AG04450 (cell line): ENCODE results near the gene APOL4. TPM values are rescaled to one million over a fixed set of nuclear protein-coding genes. Genes with fewer than 3 reads are reported as not detected.

Experiments used
- CTCF ChIA-PET: fragments of 300-600, 350-600 bp; formaldehyde crosslinking; extraction: SDS; loops from one replicate; lab custom pipeline; 2022; ENCODE audit warnings: antibody characterized with exemption, inconsistent platforms; lab: Charles Lee
- POLR2A ChIA-PET: fragments of 350-600 bp; formaldehyde crosslinking; extraction: SDS; loops from one replicate; lab custom pipeline; 2021; ENCODE audit warnings: antibody characterized with exemption, inconsistent platforms; lab: Yijun Ruan, JAX
- DNase-seq: peaks from one replicate; pipeline ENCODE4 v3.0.0-alpha.2; 2011; ENCODE audit warnings: low read depth, low spot score
- H3K27ac ChIP-seq: one replicate; pipeline ENCODE4 v1.5.1; 2012; ENCODE audit warnings: low read depth, low read length, control low read depth
- H3K27me3 ChIP-seq: one replicate; pipeline ENCODE4 v1.6.0; 2012; ENCODE audit warnings: low read length; ENCODE audit not compliant: control insufficient read depth, insufficient read depth
- H3K4me3 ChIP-seq: 2 replicates; pipeline ENCODE4 v1.5.1; 2011; ENCODE audit warnings: mild to moderate bottlenecking, low read depth, low read length, control low read depth
- H3K9me3 ChIP-seq: 2 replicates; pipeline ENCODE4 v1.5.1; 2012; ENCODE audit warnings: low read length; ENCODE audit not compliant: control insufficient read depth, insufficient read depth
- CTCF ChIP-seq: IDR thresholded peaks from 2 replicates; pipeline ENCODE4 v1.5.1; 2011; ENCODE audit warnings: low read depth, low read length, control low read depth, inconsistent platforms
- polyA plus RNA-seq: library from polyadenylated mRNA; depleted of rRNA; stranded (reverse); fragments of >200 nt; gene quantifications from 2 replicates; pipeline ENCODE4 v1.2.3, GENCODE V29; 2011; rRNA removed

APOL4 gene
- polyA plus RNA-seq, 1 experiment: 0.21 TPM

GRCh38 chr22:36141481-36141880 lies 60.1 kb downstream of the APOL4 start:
- CTCF ChIA-PET: interaction anchor here (1.2 to 5.3 kb wide), 4 partner anchors 17 to 345 kb away, joined by 3 to 74 read pairs (median 16); no protein-coding TSS in a partner anchor

More at GRCh38 chr22:36141481-36141880, 60.1 kb downstream of the APOL4 start:
- no peak for TF ChIP-seq CTCF
- H3K27ac ChIP-seq: no peak overlapping the region
- no peak for DNase-seq
- H3K4me3 ChIP-seq: no peak overlapping the region
- peaks cover 18% of the 10 kb centered on the region for H3K27me3 ChIP-seq
- POLR2A ChIA-PET: interaction anchor here (0.6 kb wide), 1 partner anchor 342 kb away, joined by 8 read pairs; no protein-coding TSS in a partner anchor
- no peaks in the 10 kb centered on the region for H3K9me3 ChIP-seq

Other genes starting within 250 kb of the APOL4 start
- 253 and 288 TPM in 2 replicates for gene RBFOX2, start 173.0 kb downstream of the APOL4 start, polyA plus RNA-seq
- gene APOL3, start 41.1 kb downstream of the APOL4 start, polyA plus RNA-seq: 3.7 and 4.2 TPM in 2 replicates
- 18.8 and 19.7 TPM in 2 replicates for gene APOL2, start 37.7 kb upstream of the APOL4 start, polyA plus RNA-seq
- gene APOL1, start 51.3 kb upstream of the APOL4 start, polyA plus RNA-seq: 3.8 and 4.8 TPM in 2 replicates
- gene MYH9, start 186.2 kb upstream of the APOL4 start, polyA plus RNA-seq: 338 and 432 TPM in 2 replicates